ENCODE data around the gene NOTCH2NLA. TPM values are rescaled to one million over a fixed set of nuclear protein-coding genes. Genes with fewer than 3 reads are reported as not detected.
"Not testable (repeated sequence)": the region's sequence is repeated elsewhere in the genome, so short reads cannot be mapped to it uniquely, and the experiment has no call there.

The NOTCH2NLA gene
- total RNA-seq, 2 donors from 2014 or later, result 26.3 to 45.1 TPM

DNA sequence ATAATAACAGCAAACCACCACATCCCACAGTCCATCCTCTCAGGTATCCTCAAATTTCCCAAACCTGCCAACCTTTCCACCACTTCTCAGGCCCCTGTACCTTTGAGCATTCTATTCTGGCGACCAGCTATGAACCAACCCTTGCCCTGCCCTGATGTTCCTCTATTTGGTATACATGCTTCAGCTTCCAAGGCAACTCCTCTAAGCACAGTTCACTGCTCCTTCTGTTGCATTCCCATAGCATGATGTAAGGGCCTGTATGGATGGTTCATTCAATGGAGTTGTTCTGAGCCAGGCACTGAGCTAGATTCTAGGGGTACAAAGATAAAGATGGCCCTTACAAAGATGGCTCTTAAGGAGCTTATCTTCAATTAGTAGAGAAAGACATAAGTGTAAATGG, 22.7 kb upstream of the NOTCH2NLA start:
- not testable (repeated sequence) for H3K36me3 Mint-ChIP-seq (ENCODE audit: low read depth); H3K4me3 Mint-ChIP-seq; ATAC-seq (replicated peaks); H3K9me3 Mint-ChIP-seq; H3K4me1 Mint-ChIP-seq; H3K27ac Mint-ChIP-seq; H3K27me3 Mint-ChIP-seq

DNA sequence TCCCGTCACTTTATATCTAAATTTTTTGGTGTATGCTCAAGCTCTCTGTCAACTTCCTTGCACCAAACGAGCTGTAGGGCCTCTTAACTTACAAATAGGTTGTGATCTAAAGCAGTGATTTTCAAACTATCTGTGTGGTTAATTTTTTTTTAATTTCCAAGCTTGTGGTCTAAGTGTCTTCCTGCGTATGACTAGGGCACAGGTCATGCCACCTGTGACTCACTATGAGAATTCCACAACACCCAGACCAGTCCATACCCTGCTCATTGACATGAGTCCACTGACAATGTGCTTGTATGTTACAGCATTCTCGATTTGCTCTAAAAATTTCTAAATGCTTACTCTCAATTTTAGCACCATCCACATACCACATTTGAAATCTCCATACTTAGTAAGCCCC, 19.8 kb upstream of the NOTCH2NLA start:
- not testable (repeated sequence) for H3K4me1 Mint-ChIP-seq; H3K4me3 Mint-ChIP-seq; H3K27ac Mint-ChIP-seq; H3K36me3 Mint-ChIP-seq (ENCODE audit: low read depth); H3K27me3 Mint-ChIP-seq; H3K9me3 Mint-ChIP-seq
- ATAC-seq (replicated peaks), result peak; percentile 100

- H3K36me3 Mint-ChIP-seq (ENCODE audit: low read depth); ATAC-seq (replicated peaks); H3K27ac Mint-ChIP-seq; H3K4me3 Mint-ChIP-seq; H3K27me3 Mint-ChIP-seq; H3K4me1 Mint-ChIP-seq; H3K9me3 Mint-ChIP-seq: not testable (repeated sequence)
Observed at GRCh38 chr1:146236626-146237025, 7.8 kb upstream of the NOTCH2NLA start.

- not testable (repeated sequence) for H3K4me1 Mint-ChIP-seq; H3K9me3 Mint-ChIP-seq; H3K27ac Mint-ChIP-seq; ATAC-seq (replicated peaks); H3K27me3 Mint-ChIP-seq; H3K36me3 Mint-ChIP-seq (ENCODE audit: low read depth); H3K4me3 Mint-ChIP-seq
Observed at GRCh38 chr1:146236026-146236601, 7.3 kb upstream of the NOTCH2NLA start.

GRCh38 chr1:146228144-146228682, 608 bp downstream of the NOTCH2NLA start:
- H3K4me3 Mint-ChIP-seq, result peak overlapping the region; percentile 41
- not testable (repeated sequence) for H3K27me3 Mint-ChIP-seq; H3K27ac Mint-ChIP-seq; H3K9me3 Mint-ChIP-seq; H3K4me1 Mint-ChIP-seq; H3K36me3 Mint-ChIP-seq (ENCODE audit: low read depth)
- peak; percentile 51 for ATAC-seq (replicated peaks)

DNA sequence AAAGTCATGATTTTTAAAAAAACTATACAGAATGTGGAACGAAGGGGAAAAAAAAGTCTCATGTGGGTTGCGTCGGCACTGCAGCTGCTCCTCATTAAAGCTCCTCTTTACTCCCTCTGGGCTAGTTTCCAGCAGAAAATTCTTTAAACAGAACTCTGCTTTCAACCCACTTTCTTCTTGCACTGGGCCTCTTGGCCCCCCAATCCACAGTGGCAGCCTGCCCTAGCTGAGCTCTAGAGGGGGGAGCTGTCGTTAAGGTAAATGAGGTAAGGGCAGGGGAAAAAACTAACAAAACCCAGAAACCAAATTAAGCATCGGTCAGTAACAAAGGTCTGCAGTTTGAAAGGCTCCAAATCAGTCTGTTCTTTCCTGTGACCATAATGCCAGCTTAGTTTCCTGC, 54.3 kb downstream of the NOTCH2NLA start:
- not testable (repeated sequence) for H3K36me3 Mint-ChIP-seq (ENCODE audit: low read depth); H3K27me3 Mint-ChIP-seq; H3K4me3 Mint-ChIP-seq; H3K4me1 Mint-ChIP-seq; H3K9me3 Mint-ChIP-seq; H3K27ac Mint-ChIP-seq; ATAC-seq (replicated peaks)

DNA sequence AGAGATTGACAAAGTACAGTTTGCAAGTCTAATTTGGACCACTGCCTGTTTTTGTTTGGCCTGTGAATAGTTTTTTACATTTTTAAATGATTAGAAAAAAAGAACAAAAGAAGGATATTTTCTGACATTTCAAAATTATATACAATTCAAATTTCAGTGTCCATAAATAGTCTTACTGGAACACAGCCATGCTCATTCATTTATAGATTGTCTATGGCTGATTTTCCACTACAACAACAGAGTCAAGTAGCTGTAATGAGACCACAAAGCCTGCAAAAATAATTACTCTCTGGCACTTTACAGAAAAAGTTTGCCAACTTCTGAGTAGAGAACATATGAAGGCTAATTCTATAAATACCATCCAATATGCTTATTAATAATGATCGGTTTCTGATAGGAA, 61.1 kb downstream of the NOTCH2NLA start:
- H3K9me3 Mint-ChIP-seq; H3K4me3 Mint-ChIP-seq; ATAC-seq (replicated peaks); H3K4me1 Mint-ChIP-seq; H3K27me3 Mint-ChIP-seq; H3K27ac Mint-ChIP-seq; H3K36me3 Mint-ChIP-seq (ENCODE audit: low read depth): not testable (repeated sequence)

- not testable (repeated sequence) for H3K27me3 Mint-ChIP-seq; H3K27ac Mint-ChIP-seq; H3K4me3 Mint-ChIP-seq; ATAC-seq (replicated peaks); H3K4me1 Mint-ChIP-seq; H3K9me3 Mint-ChIP-seq; H3K36me3 Mint-ChIP-seq (ENCODE audit: low read depth)
Observed at GRCh38 chr1:146167273-146167672, 61.5 kb downstream of the NOTCH2NLA start.

DNA sequence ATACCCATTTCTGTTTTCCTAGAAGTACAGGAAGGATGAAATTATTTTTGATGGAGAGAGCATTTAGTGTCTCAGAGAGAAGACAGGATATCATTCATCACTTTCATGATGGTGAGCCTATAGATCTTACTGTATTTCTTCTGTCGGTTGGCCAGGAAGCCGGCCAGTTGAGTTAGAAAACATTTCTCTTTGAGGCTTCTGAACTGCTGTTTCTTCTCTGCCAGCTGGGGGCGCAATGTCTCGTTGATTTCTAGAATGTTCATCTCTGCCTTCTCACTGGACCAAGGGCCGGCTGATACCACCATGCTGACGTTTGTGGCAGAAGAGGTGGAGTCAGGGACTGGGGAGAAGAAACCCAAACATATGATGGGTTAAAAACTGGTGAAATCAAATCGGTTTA, 84.4 kb downstream of the NOTCH2NLA start, which contains the start of gene NBPF10:
Gene NBPF10, minus strand, starts transcription at position 340 of the 400 bp plus-strand sequence. Its CDS starts 35 bp downstream, at position 305.
- not testable (repeated sequence) for H3K4me1 Mint-ChIP-seq; H3K9me3 Mint-ChIP-seq; ATAC-seq (replicated peaks); H3K36me3 Mint-ChIP-seq (ENCODE audit: low read depth); H3K27me3 Mint-ChIP-seq; H3K27ac Mint-ChIP-seq; H3K4me3 Mint-ChIP-seq

Other genes with a start within 250 kb of the NOTCH2NLA start
- 100 to 1,000 TPM in 1 of 2 donors, 10 to 100 TPM in 1; 74.2 to 269 TPM for gene TXNIP, start 232.4 kb downstream of the NOTCH2NLA start, total RNA-seq
- gene HJV, start 207.3 kb downstream of the NOTCH2NLA start, total RNA-seq, result not detected
- 1 to 10 TPM; 3.1 to 3.4 TPM for gene NBPF10, start 84.2 kb downstream of the NOTCH2NLA start, total RNA-seq